OCI-LY7 (cell line): ENCODE data around the gene FAM9C. TPM values are rescaled to one million over a fixed set of nuclear protein-coding genes. Genes with fewer than 3 reads are reported as not detected.
"Not testable (repeated sequence)": the region's sequence is repeated elsewhere in the genome, so short reads cannot be mapped to it uniquely, and the experiment has no call there.

Experiments used
- BruUV-seq: library from RNA; stranded (reverse); fragments of 400-500 nt; replicated peaks from 2 replicates; lab custom pipeline; 2021; lab: Mats Ljungman, UMichigan
- CTCF ChIA-PET: fragments of 300-600 bp; sonication (Branson Sonifier 250); formaldehyde crosslinking; loops from one replicate; lab custom pipeline; 2022; ENCODE audit warnings: antibody characterized with exemption; ENCODE audit not compliant: unreplicated experiment; lab: Charles Lee
- POLR2A ChIA-PET: fragments of 300-600 bp; sonication (Branson Sonifier 250); formaldehyde crosslinking; loops from one replicate; lab custom pipeline; 2022; ENCODE audit warnings: antibody characterized with exemption; lab: Charles Lee
- DNase-seq: peaks from one replicate; pipeline ENCODE4 v3.0.0-alpha.2; 2015; ENCODE audit warnings: low spot score
- H2AFZ ChIP-seq: fragments of 200-600 bp; sonication (generic), shearing (Covaris generic); 2 replicates; pipeline ENCODE4 v1.6.1; 2014; ENCODE audit warnings: mild to moderate bottlenecking, antibody characterized with exemption, low read length, moderate library complexity
- H3K27ac ChIP-seq: fragments of 200-600 bp; sonication (generic); 2 replicates; pipeline ENCODE4 v1.5.1; 2014; ENCODE audit warnings: mixed run types, low read depth, mild to moderate bottlenecking, moderate library complexity, low read length, inconsistent platforms; ENCODE audit not compliant: poor library complexity, severe bottlenecking
- H3K36me3 ChIP-seq: fragments of 200-600 bp; sonication (generic); 2 replicates; pipeline ENCODE4 v1.6.1; 2014; ENCODE audit warnings: mild to moderate bottlenecking, antibody characterized with exemption, low read length, moderate library complexity, mixed read lengths; ENCODE audit not compliant: insufficient read depth
- H3K4me1 ChIP-seq: fragments of 200-600 bp; sonication (generic); 2 replicates; pipeline ENCODE4 v1.5.1; 2014; ENCODE audit warnings: mild to moderate bottlenecking, low read length; ENCODE audit not compliant: insufficient read depth, poor library complexity, severe bottlenecking
- H3K4me2 ChIP-seq: fragments of 200-600 bp; sonication (generic); 2 replicates; pipeline ENCODE4 v1.6.1; 2014; ENCODE audit warnings: mild to moderate bottlenecking, low read length
- H3K4me3 ChIP-seq: fragments of 200-600 bp; sonication (generic); 2 replicates; pipeline ENCODE4 v1.5.1; 2014; ENCODE audit warnings: mild to moderate bottlenecking, low read depth, low read length; ENCODE audit not compliant: poor library complexity, severe bottlenecking
- H3K79me2 ChIP-seq: fragments of 200-600 bp; sonication (generic); 2 replicates; pipeline ENCODE4 v1.6.1; 2016; ENCODE audit warnings: low read depth, mild to moderate bottlenecking, low read length, moderate library complexity, mixed read lengths; ENCODE audit not compliant: insufficient read depth
- H3K9me2 ChIP-seq: fragments of 200-600 bp; sonication (generic); 2 replicates; pipeline ENCODE4 v1.6.1; 2016; ENCODE audit warnings: mild to moderate bottlenecking, low read length, mixed read lengths; ENCODE audit not compliant: insufficient read depth
- H3K9me3 ChIP-seq: fragments of 200-600 bp; sonication (generic); 2 replicates; pipeline ENCODE4 v1.6.1; 2014; ENCODE audit warnings: mild to moderate bottlenecking, mixed run types, low read length, mixed read lengths
- H4K20me1 ChIP-seq: fragments of 200-600 bp; sonication (generic); 2 replicates; pipeline ENCODE4 v1.6.1; 2014; ENCODE audit warnings: mild to moderate bottlenecking, antibody characterized with exemption, low read length, moderate library complexity, mixed read lengths; ENCODE audit not compliant: insufficient read depth
- CTCF ChIP-seq: fragments of 200-600 bp; sonication (generic); conservative IDR thresholded peaks from 2 replicates; pipeline ENCODE4 v1.5.1; 2014; ENCODE audit warnings: mild to moderate bottlenecking, antibody characterized with exemption, low read length, moderate library complexity, mixed read lengths
- EZH2phosphoT487 ChIP-seq: fragments of 200-600 bp; sonication (generic); IDR thresholded peaks from 2 replicates; pipeline ENCODE4 v1.6.1; 2018; ENCODE audit warnings: low read depth, borderline replicate concordance, mild to moderate bottlenecking, mixed run types, antibody characterized with exemption, low read length, moderate library complexity, mixed read lengths
- intact Hi-C: fragments of 100-400 bp; cut with micrococcal nuclease; formaldehyde crosslinking; loops from one replicate; pipeline ENCODE4 v1.10.0; 2022; ENCODE audit not compliant: unreplicated experiment
- total RNA-seq, 2 experiments: library from RNA; depleted of rRNA in 1 of 2; stranded (reverse); fragments of >200 nt in 1 of 2; shearing (Covaris generic) in 1 of 2; gene quantifications; 2 replicates each; pipeline ENCODE4 v1.2.3, GENCODE V29; 2014 to 2022

FAM9C gene
- total RNA-seq, 2 experiments from 2014 or later = not detected

- TF ChIP-seq EZH2phosphoT487 (no peak), CTCF (no peak)
- Histone ChIP-seq H3K27ac (no peak overlapping the region), H3K36me3 (no peaks in the 10 kb centered on the region), H3K4me2 (no peak overlapping the region), H3K4me3 (no peak overlapping the region), H3K79me2 (no peaks in the 10 kb centered on the region), H3K4me1 (no peaks in the 10 kb centered on the region), H2AFZ (no peak overlapping the region), H3K9me2 (no peaks in the 10 kb centered on the region), H4K20me1 (no peaks in the 10 kb centered on the region), H3K9me3 (no peaks in the 10 kb centered on the region)
- ChIA-PET CTCF (no interaction called here), POLR2A (no interaction called here)
- BruUV-seq = no TSS peak
- intact Hi-C loops = no loop called here
- no peak for DNase-seq
These were observed 22.0 kb upstream of the FAM9C start for GRCh38 chrX:13066391-13066790.

- DNase-seq = no peak
- Histone ChIP-seq H3K9me2 (no peaks in the 10 kb centered on the region), H3K4me3 (no peak overlapping the region), H3K4me1 (no peaks in the 10 kb centered on the region), H3K27ac (no peak overlapping the region), H4K20me1 (no peaks in the 10 kb centered on the region), H3K4me2 (no peak overlapping the region), H2AFZ (no peak overlapping the region), H3K36me3 (no peaks in the 10 kb centered on the region; the same call in 1 of the 2 replicates), H3K79me2 (no peaks in the 10 kb centered on the region), H3K9me3 (peaks cover 5% of the 10 kb centered on the region; the same call in 1 of the 2 replicates)
- BruUV-seq = no TSS peak
- TF ChIP-seq CTCF (no peak), EZH2phosphoT487 (no peak)
- ChIA-PET POLR2A (no interaction called here), CTCF (no interaction called here)
- intact Hi-C loops = no loop called here
These were observed 20.3 kb upstream of the FAM9C start for GRCh38 chrX:13064599-13065143.

GRCh38 chrX:13063124-13063523 lies 18.7 kb upstream of the FAM9C start:
- H2AFZ ChIP-seq, H3K4me1 ChIP-seq, BruUV-seq, H3K4me3 ChIP-seq, DNase-seq, H3K9me3 ChIP-seq, intact Hi-C loops, H3K27ac ChIP-seq, H3K36me3 ChIP-seq, H3K4me2 ChIP-seq, CTCF ChIA-PET, H3K79me2 ChIP-seq, H4K20me1 ChIP-seq, H3K9me2 ChIP-seq: not testable (repeated sequence)
- POLR2A ChIA-PET = interaction anchor here (0.7 to 1.3 kb wide), 4 partner anchors 11 to 226 kb away, joined by 5 to 11 read pairs (median 8); partner anchors contain the start of gene FAM9C

GRCh38 chrX:13062331-13062730 lies 17.9 kb upstream of the FAM9C start:
- H2AFZ ChIP-seq, H3K36me3 ChIP-seq, H3K4me3 ChIP-seq, CTCF ChIA-PET, H4K20me1 ChIP-seq, BruUV-seq, H3K79me2 ChIP-seq, H3K27ac ChIP-seq, H3K9me2 ChIP-seq, H3K4me1 ChIP-seq, intact Hi-C loops, DNase-seq, H3K4me2 ChIP-seq, H3K9me3 ChIP-seq: not testable (repeated sequence)
- POLR2A ChIA-PET = interaction anchor here (1.2 kb wide), 1 partner anchor 13 kb away, joined by 4 read pairs; no protein-coding TSS in a partner anchor

- H4K20me1 ChIP-seq, H3K4me3 ChIP-seq, H2AFZ ChIP-seq, H3K36me3 ChIP-seq, BruUV-seq, H3K4me1 ChIP-seq, H3K9me3 ChIP-seq, H3K27ac ChIP-seq, CTCF ChIA-PET, H3K79me2 ChIP-seq, H3K4me2 ChIP-seq, DNase-seq, intact Hi-C loops, H3K9me2 ChIP-seq: not testable (repeated sequence)
- POLR2A ChIA-PET = interaction anchor here (0.8 to 1.2 kb wide), 3 partner anchors 9 to 19 kb away, joined by 3 to 4 read pairs (median 3); no protein-coding TSS in a partner anchor
These were observed 16.8 kb upstream of the FAM9C start for GRCh38 chrX:13061215-13061708.
